Ovary (tissue), 9 donors: ENCODE data around the gene PALLD. TPM values are rescaled to one million over a fixed set of nuclear protein-coding genes. Genes with fewer than 3 reads are reported as not detected.
A peak's percentile ranks its signal among the peaks of the same experiment; 100 is the strongest.

Experiments used
- DNase-seq, 5 donors: peaks; one replicate each; pipeline ENCODE4 v3.0.0-alpha.2; 2019 to 2020
- H3K27ac ChIP-seq, 2 donors: fragments of 200-600 bp; one replicate each; pipeline versions ENCODE4 v1.5.1 to v1.8.0; 2019 to 2022
- H3K27me3 ChIP-seq: fragments of 200-600 bp; one replicate; pipeline ENCODE4 v1.8.0; 2022
- H3K36me3 ChIP-seq: fragments of 200-600 bp; sonication (generic); one replicate; pipeline ENCODE4 v1.5.1; 2019
- H3K4me1 ChIP-seq: one replicate; pipeline ENCODE4 v1.8.1; 2013; ENCODE audit warnings: mild to moderate bottlenecking, moderate library complexity; ENCODE audit not compliant: insufficient read depth
- H3K4me3 ChIP-seq: fragments of 200-600 bp; sonication (generic); one replicate; pipeline ENCODE4 v1.5.1; 2017
- H3K9me3 ChIP-seq, 2 donors: fragments of 200-600 bp in 1 of 2; sonication (generic) in 1 of 2; one replicate each; pipeline versions ENCODE4 v1.5.1 to v1.8.1; 2013 to 2019; ENCODE audit warnings: mild to moderate bottlenecking in 1 of 2, moderate library complexity in 1 of 2
- EP300 ChIP-seq: sonication (generic); formaldehyde crosslinking; IDR thresholded peaks from one replicate; pipeline ENCODE4 v1.6.1; 2017; ENCODE audit warnings: antibody characterized with exemption
- POLR2A ChIP-seq: fragments of 450-650 bp; IDR thresholded peaks from one replicate; pipeline ENCODE4 v1.6.1; 2017; ENCODE audit warnings: antibody characterized with exemption, mild to moderate bottlenecking, moderate library complexity
- WGBS, 3 donors: extraction: QIAGEN DNeasy Blood & Tissue Kit in 1 of 3; methylation state at CpG; one replicate each; pipeline versions ENCODE4 v1.1.5 to v1.1.7; 2013 to 2017; 5-methylcytosine and 5-hydroxymethylcytosine counted together
- intact Hi-C, 4 donors: fragments of 100-400 bp; cut with DNase I; formaldehyde crosslinking; loops; one replicate each; pipeline versions ENCODE4 v1.11.0 to v1.15.1; 2022 to 2023
- polyA plus RNA-seq, 2 donors: library from polyadenylated mRNA; stranded (reverse); fragments of 200-250 nt in 1 of 2; fragments of 350-450 nt in 1 of 2; fragmentation: Illumina TruSeq in 1 of 2; extraction: RNeasy Lipid Tissue Mini Kit (QIAGEN cat#74804) in 1 of 2; gene quantifications; one replicate each; pipeline ENCODE4 v1.2.3, GENCODE V29; 2013 to 2014
- total RNA-seq, 7 donors: library from RNA; depleted of rRNA in 2 of 7; stranded (reverse); fragments of >200 nt in 2 of 7; fragmentation: NEBNext Ultra II Directional in 3 of 7; extraction: Animal tissue kit (Norgen Biotek cat#: 25700) in 3 of 7; gene quantifications; one replicate each; pipeline versions ENCODE4 v1.1.0 to v1.2.4, GENCODE V29; 2016 to 2023
- TF ChIP-seq, protein P1 (sequence below), 3 donors: fragments of 450-650 bp in 2 of 3; fragments of 200-600 bp in 1 of 3; IDR thresholded peaks; one replicate each; pipeline versions ENCODE4 v1.5.1 to v1.8.0; 2016 to 2022; ENCODE audit warnings: antibody characterized with exemption in 3 of 3, mild to moderate bottlenecking in 1 of 3
- donor health status: DM: no; HTN: no; CAD: no; lungs with moderate emphysema.
- donor health status: DM: no; HTN: no; CAD: no.
- donor health status: Bipolar disorder and iron deficiency.
- donor health status: DM: yes; HTN: yes; CAD: no.
- donor health status: DM: no; HTN: no; CAD: no.
- donor health status: DM: yes; HTN: yes; CAD: no.

The PALLD gene
- total and polyA plus RNA-seq, 9 donors: 96.8 to 605 (median 137) TPM

- TF ChIP-seq POLR2A (no peak), EP300 (no peak)
- TF ChIP-seq, protein P1, sequence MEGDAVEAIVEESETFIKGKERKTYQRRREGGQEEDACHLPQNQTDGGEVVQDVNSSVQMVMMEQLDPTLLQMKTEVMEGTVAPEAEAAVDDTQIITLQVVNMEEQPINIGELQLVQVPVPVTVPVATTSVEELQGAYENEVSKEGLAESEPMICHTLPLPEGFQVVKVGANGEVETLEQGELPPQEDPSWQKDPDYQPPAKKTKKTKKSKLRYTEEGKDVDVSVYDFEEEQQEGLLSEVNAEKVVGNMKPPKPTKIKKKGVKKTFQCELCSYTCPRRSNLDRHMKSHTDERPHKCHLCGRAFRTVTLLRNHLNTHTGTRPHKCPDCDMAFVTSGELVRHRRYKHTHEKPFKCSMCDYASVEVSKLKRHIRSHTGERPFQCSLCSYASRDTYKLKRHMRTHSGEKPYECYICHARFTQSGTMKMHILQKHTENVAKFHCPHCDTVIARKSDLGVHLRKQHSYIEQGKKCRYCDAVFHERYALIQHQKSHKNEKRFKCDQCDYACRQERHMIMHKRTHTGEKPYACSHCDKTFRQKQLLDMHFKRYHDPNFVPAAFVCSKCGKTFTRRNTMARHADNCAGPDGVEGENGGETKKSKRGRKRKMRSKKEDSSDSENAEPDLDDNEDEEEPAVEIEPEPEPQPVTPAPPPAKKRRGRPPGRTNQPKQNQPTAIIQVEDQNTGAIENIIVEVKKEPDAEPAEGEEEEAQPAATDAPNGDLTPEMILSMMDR (IDR thresholded peaks at IDR 0.05): no peak
- intact Hi-C loops: no loop called here
- DNase-seq: no peak
- Histone ChIP-seq H3K36me3 (no peaks in the 10 kb centered on the region), H3K9me3 (no peaks in the 10 kb centered on the region), H3K4me3 (no peak overlapping the region), H3K27ac (peak overlapping the region; percentile 2 to 37), H3K27me3 (no peaks in the 10 kb centered on the region), H3K4me1 (peaks cover 6% of the 10 kb centered on the region)
- WGBS, 3 donors: 37 to 55% (median 41%) methylated on average over 6 of the region's 6 CpGs
Measured at GRCh38 chr4:168691631-168692369, 194.9 kb downstream of the PALLD start.

GRCh38 chr4:168693750-168694490 is 197.1 kb downstream of the PALLD start:
- no peaks in the 10 kb centered on the region for H3K9me3 ChIP-seq
- peaks cover 6% of the 10 kb centered on the region for H3K4me1 ChIP-seq
- WGBS, 3 donors: 6 to 15% (median 10%) methylated on average over 8 of the region's 8 CpGs
- TF ChIP-seq POLR2A (no peak), EP300 (no peak)
- TF ChIP-seq, protein P1 (IDR thresholded peaks at IDR 0.05): no peak
- H3K4me3 ChIP-seq: no peak overlapping the region
- no peak for DNase-seq
- intact Hi-C loops: no loop called here
- no peaks in the 10 kb centered on the region for H3K27me3 ChIP-seq
- peak overlapping the region in 1 of 2 donors; percentile 60 for H3K27ac ChIP-seq
- H3K36me3 ChIP-seq: no peaks in the 10 kb centered on the region

DNA sequence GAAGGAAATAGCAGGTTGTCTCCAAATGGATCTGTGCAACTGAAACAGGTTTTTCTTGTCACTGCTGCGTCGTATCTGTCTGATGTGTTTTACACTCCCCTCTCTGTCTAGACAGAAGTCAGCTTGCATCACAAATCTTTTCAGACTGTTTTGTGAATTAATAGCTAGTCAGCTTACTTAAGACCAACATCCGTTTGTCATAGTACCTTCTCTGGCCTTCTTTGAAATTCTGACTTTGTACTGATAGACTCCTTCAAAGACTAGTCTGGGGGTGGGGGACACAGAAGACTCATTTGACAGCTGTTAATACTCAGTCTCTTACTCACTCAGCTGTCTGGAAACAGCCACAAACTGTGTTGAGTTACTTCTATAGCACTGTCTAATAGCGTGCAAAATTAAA is 197.8 kb downstream of the PALLD start:
- DNase-seq: no peak
- intact Hi-C loops: no loop called here
- Histone ChIP-seq H3K36me3 (no peaks in the 10 kb centered on the region), H3K27me3 (no peaks in the 10 kb centered on the region), H3K4me3 (no peak overlapping the region), H3K27ac (peak overlapping the region in 1 of 2 donors; percentile 60), H3K4me1 (peaks cover 6% of the 10 kb centered on the region), H3K9me3 (no peaks in the 10 kb centered on the region)
- no peak for TF ChIP-seq POLR2A
- TF ChIP-seq, protein P1 (IDR thresholded peaks at IDR 0.05): no peak
- no peak for TF ChIP-seq EP300
- 22 to 38% (median 25%) methylated on average over 4 of the region's 4 CpGs for WGBS, 3 donors

- Histone ChIP-seq H3K27ac (peak overlapping the region in 1 of 2 donors; percentile 60), H3K9me3 (no peaks in the 10 kb centered on the region), H3K36me3 (no peaks in the 10 kb centered on the region), H3K4me3 (no peak overlapping the region), H3K4me1 (peaks cover 6% of the 10 kb centered on the region), H3K27me3 (no peaks in the 10 kb centered on the region)
- 62 to 85% (median 74%) methylated on average over 2 of the region's 2 CpGs for WGBS, 3 donors
- DNase-seq: no peak
- no peak for TF ChIP-seq POLR2A
- TF ChIP-seq, protein P1 (IDR thresholded peaks at IDR 0.05): no peak
- TF ChIP-seq EP300: no peak
- intact Hi-C loops: no loop called here
Measured at GRCh38 chr4:168695288-168695687, 198.4 kb downstream of the PALLD start.
